GM12892 (cell line): ENCODE measurements around the gene IMMP2L.

ENCODE experiments used
- POLR2A ChIP-seq: IDR thresholded peaks from 2 replicates; pipeline ENCODE4 v1.6.1; 2011; ENCODE audit warnings: low read depth, low read length, control low read depth
- POLR2AphosphoS5 ChIP-seq: IDR thresholded peaks from 2 replicates; pipeline ENCODE4 v1.6.1; 2011; ENCODE audit warnings: low read depth, low read length, control low read depth
- TAF1 ChIP-seq: IDR thresholded peaks from 2 replicates; pipeline ENCODE4 v1.6.1; 2011; ENCODE audit warnings: low read depth, mild to moderate bottlenecking, control low read depth, low read length, borderline replicate concordance

DNA sequence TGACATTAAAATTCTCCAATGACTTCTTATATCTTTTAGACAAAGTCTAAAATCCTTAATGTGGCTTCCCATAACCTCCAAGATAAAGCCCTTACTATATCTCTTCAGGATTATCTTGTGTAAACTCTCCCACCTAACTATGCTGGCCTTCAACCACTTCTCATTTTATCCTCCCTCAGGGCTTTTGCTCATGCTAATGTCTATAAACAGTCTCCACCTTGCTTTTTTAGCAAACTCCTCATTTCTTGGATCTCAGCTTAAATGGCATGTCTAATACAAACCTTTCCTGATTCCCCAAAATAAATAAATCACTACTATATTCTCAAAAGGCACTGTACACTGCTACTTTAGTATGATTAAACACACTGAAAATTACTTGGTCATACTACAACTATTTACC lies 290.2 kb downstream of the IMMP2L start:
- TF ChIP-seq POLR2A (no peak), POLR2AphosphoS5 (no peak), TAF1 (no peak)
